Measurements from ENCODE around the gene AMZ2.

The AMZ2 gene

DNA sequence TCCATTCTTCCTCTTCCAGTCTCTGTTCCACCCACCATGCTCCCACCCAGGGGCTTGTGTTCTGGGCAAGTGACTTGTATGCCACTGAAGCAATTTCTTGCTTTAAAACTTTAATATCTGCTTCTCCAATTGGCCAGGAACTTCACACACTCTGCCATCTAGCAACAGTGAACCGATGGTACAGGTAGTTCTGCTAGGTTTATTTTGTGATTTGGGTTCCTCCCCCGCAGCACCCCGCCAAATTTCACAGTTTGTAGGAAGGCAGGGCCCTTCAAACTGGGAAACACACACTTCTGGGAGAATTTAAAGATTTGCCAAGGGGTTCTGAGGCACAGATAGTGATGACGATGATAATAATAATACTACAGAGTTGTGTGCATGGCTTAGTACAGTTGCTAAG, 46.8 kb downstream of the AMZ2 start:
- Histone ChIP-seq H2AK5ac (ENCODE audit: low read length) (no peak overlapping the region), H3K4me2 (ENCODE audit: low read length) (no peak overlapping the region), H2AFZ (ENCODE audit: insufficient read depth, low read length, poor library complexity) (no peak overlapping the region), H2BK5ac (ENCODE audit: low read depth, low read length, poor library complexity) (no peak overlapping the region), H3K4me3 (ENCODE audit: low read depth, low read length) (no peak overlapping the region), H3K27me3 (ENCODE audit: insufficient read depth, low read length) (no peaks in the 10 kb centered on the region), H3K23ac (ENCODE audit: low read length) (no peak overlapping the region), H4K12ac (ENCODE audit: low read depth, low read length) (no peak overlapping the region), H3K79me1 (ENCODE audit: low read length) (peaks cover 24% of the 10 kb centered on the region), H3K27ac (ENCODE audit: low read depth, low read length) (no peak overlapping the region), H3K4ac (ENCODE audit: low read depth, low read length) (peak overlapping the region; percentile 12), H3K9ac (ENCODE audit: low read length) (no peak overlapping the region), H3K4me1 (ENCODE audit: control insufficient read depth in 1 of 2, insufficient read depth in 2 of 2, low read length in 2 of 2) (peaks cover 12 to 13% of the 10 kb centered on the region in 2 experiments), H3K79me2 (ENCODE audit: control insufficient read depth, insufficient read depth, low read length, poor library complexity) (peaks cover 10% of the 10 kb centered on the region), H2BK120ac (ENCODE audit: insufficient read depth, low read length, poor library complexity) (peak overlapping the region; percentile 30), H4K91ac (ENCODE audit: low read depth, low read length) (peak overlapping the region; percentile 25), H3K14ac (ENCODE audit: low read length) (no peak overlapping the region), H3K9me3 (ENCODE audit: insufficient read depth, low read depth, low read length) (no peaks in the 10 kb centered on the region), H3K36me3 (ENCODE audit: control insufficient read depth in 1 of 2, insufficient read depth in 2 of 2, low read length in 2 of 2) (no peaks in the 10 kb centered on the region), H4K8ac (ENCODE audit: low read depth, low read length) (no peak overlapping the region), H3K18ac (ENCODE audit: low read length) (no peak overlapping the region), H2BK12ac (ENCODE audit: low read length) (no peak overlapping the region)
- no peak for DNase-seq
- no CpG with 5 or more reads among the region's 4 CpGs for WGBS (ENCODE audit: extremely low coverage, insufficient coverage, insufficient read length)

DNA sequence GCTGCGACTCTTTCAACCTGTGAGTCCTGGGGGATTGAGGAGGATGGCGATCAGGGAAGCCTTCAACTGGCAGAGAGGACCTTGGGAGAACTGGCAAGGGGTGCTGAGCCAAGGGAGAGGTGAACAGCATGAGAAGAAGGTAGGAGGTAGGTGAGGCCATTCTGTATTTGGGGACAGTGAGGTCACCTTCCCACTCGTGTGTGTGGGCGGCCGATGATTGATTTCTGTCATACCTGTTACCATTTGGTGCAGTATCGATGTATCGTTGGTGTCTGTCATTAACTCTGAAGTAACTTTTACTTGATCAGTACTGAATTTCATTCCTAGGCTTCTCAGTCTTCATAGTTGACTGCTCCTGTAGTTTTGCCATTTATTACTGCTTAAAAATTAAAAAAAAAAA, 47.2 kb downstream of the AMZ2 start:
- H3K9me3 ChIP-seq (ENCODE audit: insufficient read depth, low read depth, low read length): no peaks in the 10 kb centered on the region
- no peak overlapping the region for H3K23ac ChIP-seq (ENCODE audit: low read length)
- no peak overlapping the region for H3K4me2 ChIP-seq (ENCODE audit: low read length)
- H4K8ac ChIP-seq (ENCODE audit: low read depth, low read length): no peak overlapping the region
- no peak overlapping the region for H3K27ac ChIP-seq (ENCODE audit: low read depth, low read length)
- no peak overlapping the region for H3K9ac ChIP-seq (ENCODE audit: low read length)
- no peak for DNase-seq
- peaks cover 26% of the 10 kb centered on the region for H3K79me1 ChIP-seq (ENCODE audit: low read length)
- peak overlapping the region; percentile 12 for H3K14ac ChIP-seq (ENCODE audit: low read length)
- no peaks in the 10 kb centered on the region for H3K36me3 ChIP-seq (ENCODE audit: control insufficient read depth in 1 of 2, insufficient read depth in 2 of 2, low read length in 2 of 2)
- H2AK5ac ChIP-seq (ENCODE audit: low read length): no peak overlapping the region
- no peak overlapping the region for H3K4me3 ChIP-seq (ENCODE audit: low read depth, low read length)
- H2AFZ ChIP-seq (ENCODE audit: insufficient read depth, low read length, poor library complexity): no peak overlapping the region
- H4K91ac ChIP-seq (ENCODE audit: low read depth, low read length): peak overlapping the region; percentile 25
- H3K79me2 ChIP-seq (ENCODE audit: control insufficient read depth, insufficient read depth, low read length, poor library complexity): peaks cover 10% of the 10 kb centered on the region
- H3K4me1 ChIP-seq (ENCODE audit: control insufficient read depth in 1 of 2, insufficient read depth in 2 of 2, low read length in 2 of 2): peaks cover 13 to 14% of the 10 kb centered on the region in 2 experiments
- WGBS (ENCODE audit: extremely low coverage, insufficient coverage, insufficient read length): no CpG with 5 or more reads among the region's 7 CpGs
- no peak overlapping the region for H2BK12ac ChIP-seq (ENCODE audit: low read length)
- H3K27me3 ChIP-seq (ENCODE audit: insufficient read depth, low read length): no peaks in the 10 kb centered on the region
- H3K4ac ChIP-seq (ENCODE audit: low read depth, low read length): peak overlapping the region; percentile 4
- H2BK5ac ChIP-seq (ENCODE audit: low read depth, low read length, poor library complexity): no peak overlapping the region
- peak overlapping the region; percentile 10 for H2BK120ac ChIP-seq (ENCODE audit: insufficient read depth, low read length, poor library complexity)
- no peak overlapping the region for H3K18ac ChIP-seq (ENCODE audit: low read length)
- no peak overlapping the region for H4K12ac ChIP-seq (ENCODE audit: low read depth, low read length)

DNA sequence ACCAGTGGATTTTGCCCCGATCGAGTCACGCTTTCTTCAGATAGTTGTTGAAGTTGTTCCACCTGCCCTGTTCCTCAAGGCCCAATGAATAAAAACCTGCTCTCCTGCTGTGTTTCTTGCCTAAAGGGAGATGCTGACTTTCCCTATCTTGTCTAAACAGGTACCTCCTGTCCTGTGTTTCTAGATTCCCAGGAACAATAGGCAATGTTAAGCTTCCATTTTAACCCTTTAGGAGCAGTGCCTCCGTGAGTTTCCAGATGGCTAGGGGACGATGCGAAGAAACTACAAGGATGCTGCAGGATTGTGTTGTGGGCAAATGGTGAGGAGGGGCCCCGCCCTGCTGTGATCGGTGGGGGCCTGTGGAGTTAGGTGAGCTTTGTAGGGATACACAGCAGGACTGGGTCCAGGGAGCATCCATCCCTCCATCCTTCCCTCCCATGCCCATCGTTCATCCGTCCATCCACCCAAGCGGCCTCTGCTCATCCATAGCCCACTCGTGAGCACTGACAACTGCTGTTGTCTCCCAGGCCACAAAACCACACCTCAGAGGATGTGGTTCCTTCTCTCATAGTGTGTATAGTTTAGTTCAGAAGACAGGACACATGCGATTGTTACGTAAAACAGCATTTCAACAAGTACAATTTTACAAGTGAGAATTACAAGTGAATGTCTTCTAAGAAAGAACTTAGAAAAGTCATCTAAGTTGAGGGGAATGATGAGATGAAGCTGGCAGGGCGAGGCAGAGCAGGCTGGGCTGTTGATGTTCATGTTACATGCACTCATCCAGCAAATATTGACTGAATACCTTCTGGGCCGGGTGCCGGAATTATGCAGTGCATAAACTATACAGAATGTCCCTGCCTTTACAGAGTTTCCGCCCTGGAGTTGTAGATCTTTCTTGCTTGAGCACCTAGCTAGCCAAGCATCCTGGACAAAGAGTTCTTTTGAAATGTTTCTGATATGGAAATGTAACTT, 48.7 kb downstream of the AMZ2 start:
- H3K4ac ChIP-seq (ENCODE audit: low read depth, low read length): no peak overlapping the region
- H3K4me1 ChIP-seq (ENCODE audit: control insufficient read depth in 1 of 2, insufficient read depth in 2 of 2, low read length in 2 of 2): peaks cover 14 to 18% of the 10 kb centered on the region in 2 experiments
- peaks cover 17% of the 10 kb centered on the region for H3K79me1 ChIP-seq (ENCODE audit: low read length)
- peak overlapping the region; percentile 68 for H3K18ac ChIP-seq (ENCODE audit: low read length)
- H3K4me3 ChIP-seq (ENCODE audit: low read depth, low read length): no peak overlapping the region
- H4K8ac ChIP-seq (ENCODE audit: low read depth, low read length): no peak overlapping the region
- H3K27ac ChIP-seq (ENCODE audit: low read depth, low read length): no peak overlapping the region
- no CpG with 5 or more reads among the region's 18 CpGs for WGBS (ENCODE audit: extremely low coverage, insufficient coverage, insufficient read length)
- H3K9me3 ChIP-seq (ENCODE audit: insufficient read depth, low read depth, low read length): no peaks in the 10 kb centered on the region
- no peaks in the 10 kb centered on the region for H3K27me3 ChIP-seq (ENCODE audit: insufficient read depth, low read length)
- no peaks in the 10 kb centered on the region for H3K36me3 ChIP-seq (ENCODE audit: control insufficient read depth in 1 of 2, insufficient read depth in 2 of 2, low read length in 2 of 2)
- no peak overlapping the region for H2AFZ ChIP-seq (ENCODE audit: insufficient read depth, low read length, poor library complexity)
- H4K12ac ChIP-seq (ENCODE audit: low read depth, low read length): no peak overlapping the region
- no peak for DNase-seq
- peak overlapping the region; percentile 16 for H4K91ac ChIP-seq (ENCODE audit: low read depth, low read length)
- no peak overlapping the region for H3K4me2 ChIP-seq (ENCODE audit: low read length)
- H3K14ac ChIP-seq (ENCODE audit: low read length): no peak overlapping the region
- H2AK5ac ChIP-seq (ENCODE audit: low read length): peak overlapping the region; percentile 11
- H2BK12ac ChIP-seq (ENCODE audit: low read length): peak overlapping the region; percentile 34
- peak overlapping the region; percentile 39 for H2BK120ac ChIP-seq (ENCODE audit: insufficient read depth, low read length, poor library complexity)
- peak overlapping the region; percentile 29 for H2BK5ac ChIP-seq (ENCODE audit: low read depth, low read length, poor library complexity)
- H3K23ac ChIP-seq (ENCODE audit: low read length): no peak overlapping the region
- H3K79me2 ChIP-seq (ENCODE audit: control insufficient read depth, insufficient read depth, low read length, poor library complexity): peaks cover 2% of the 10 kb centered on the region
- H3K9ac ChIP-seq (ENCODE audit: low read length): no peak overlapping the region

DNA sequence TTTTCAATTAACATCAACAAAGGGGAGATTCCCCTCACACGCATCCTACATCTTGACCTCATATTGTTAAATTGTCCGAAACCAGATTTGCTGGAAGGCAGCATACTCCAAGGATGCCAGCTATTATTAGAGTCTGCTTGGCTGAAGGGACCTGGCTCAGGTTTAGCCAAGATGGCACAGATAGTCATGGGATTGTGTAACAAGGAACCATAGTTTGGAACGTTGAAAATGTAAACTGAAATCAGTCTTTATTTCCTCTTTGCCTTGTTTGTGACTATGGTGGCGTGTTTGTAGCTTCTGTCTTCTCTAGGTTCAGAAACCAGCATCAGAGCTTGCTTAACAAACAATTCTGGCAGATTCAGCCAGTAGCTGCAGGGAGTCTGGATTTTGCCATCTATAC, 49.4 kb downstream of the AMZ2 start:
- Histone ChIP-seq H3K9me3 (ENCODE audit: insufficient read depth, low read depth, low read length) (no peaks in the 10 kb centered on the region), H3K79me1 (ENCODE audit: low read length) (peaks cover 17% of the 10 kb centered on the region), H3K27ac (ENCODE audit: low read depth, low read length) (no peak overlapping the region), H3K79me2 (ENCODE audit: control insufficient read depth, insufficient read depth, low read length, poor library complexity) (no peaks in the 10 kb centered on the region), H3K4me1 (ENCODE audit: control insufficient read depth in 1 of 2, insufficient read depth in 2 of 2, low read length in 2 of 2) (peaks cover 20 to 24% of the 10 kb centered on the region in 2 experiments), H3K4me3 (ENCODE audit: low read depth, low read length) (no peak overlapping the region), H4K91ac (ENCODE audit: low read depth, low read length) (no peak overlapping the region), H3K18ac (ENCODE audit: low read length) (no peak overlapping the region), H3K14ac (ENCODE audit: low read length) (no peak overlapping the region), H2AK5ac (ENCODE audit: low read length) (no peak overlapping the region), H2BK5ac (ENCODE audit: low read depth, low read length, poor library complexity) (no peak overlapping the region), H3K9ac (ENCODE audit: low read length) (no peak overlapping the region), H4K12ac (ENCODE audit: low read depth, low read length) (no peak overlapping the region), H3K27me3 (ENCODE audit: insufficient read depth, low read length) (no peaks in the 10 kb centered on the region), H2AFZ (ENCODE audit: insufficient read depth, low read length, poor library complexity) (no peak overlapping the region), H3K4me2 (ENCODE audit: low read length) (no peak overlapping the region), H4K8ac (ENCODE audit: low read depth, low read length) (no peak overlapping the region), H3K23ac (ENCODE audit: low read length) (no peak overlapping the region), H2BK120ac (ENCODE audit: insufficient read depth, low read length, poor library complexity) (no peak overlapping the region), H3K36me3 (ENCODE audit: control insufficient read depth in 1 of 2, insufficient read depth in 2 of 2, low read length in 2 of 2) (no peaks in the 10 kb centered on the region), H3K4ac (ENCODE audit: low read depth, low read length) (no peak overlapping the region), H2BK12ac (ENCODE audit: low read length) (no peak overlapping the region)
- peak in 1 of 2 donors; percentile 67 for DNase-seq
- WGBS (ENCODE audit: extremely low coverage, insufficient coverage, insufficient read length): no CpG with 5 or more reads among the region's 4 CpGs
